IPS DF 6.9 (cell line): ENCODE measurements around the gene EEF2KMT.
A peak's percentile ranks its signal among the peaks of the same experiment; 100 is the strongest.
"Not testable (repeated sequence)": the region's sequence is repeated elsewhere in the genome, so short reads cannot be mapped to it uniquely, and the experiment has no call there.

Experiments used
- DNase-seq: peaks from one replicate; pipeline ENCODE4 v3.0.0-alpha.2; 2013; ENCODE audit warnings: low read depth, low spot score
- H3K27ac ChIP-seq: one replicate; pipeline ENCODE4 v1.5.1; 2013; ENCODE audit warnings: low read length, control low read depth
- H3K27me3 ChIP-seq: 2 replicates; pipeline ENCODE4 v1.6.1; 2013; ENCODE audit warnings: mild to moderate bottlenecking, low read length; ENCODE audit not compliant: control insufficient read depth, insufficient read depth
- H3K36me3 ChIP-seq: 2 replicates; pipeline ENCODE4 v1.6.1; 2013; ENCODE audit warnings: low read length; ENCODE audit not compliant: control insufficient read depth, insufficient read depth
- H3K4me1 ChIP-seq: 2 replicates; pipeline ENCODE4 v1.6.1; 2013; ENCODE audit warnings: low read length; ENCODE audit not compliant: control insufficient read depth, insufficient read depth
- H3K4me3 ChIP-seq: 2 replicates; pipeline ENCODE4 v1.5.1; 2013; ENCODE audit warnings: mild to moderate bottlenecking, low read length
- H3K9me3 ChIP-seq: 2 replicates; pipeline ENCODE4 v1.6.1; 2013; ENCODE audit warnings: low read length, inconsistent platforms; ENCODE audit not compliant: control insufficient read depth, insufficient read depth
- WGBS: extraction: QIAGEN DNeasy Blood & Tissue Kit; methylation state at CpG from one replicate; pipeline ENCODE4 v1.1.7; 2013; ENCODE audit warnings: mixed read lengths, missing lambda C conversion rate; ENCODE audit not compliant: insufficient read length, insufficient coverage; 5-methylcytosine and 5-hydroxymethylcytosine counted together

Gene EEF2KMT

DNA sequence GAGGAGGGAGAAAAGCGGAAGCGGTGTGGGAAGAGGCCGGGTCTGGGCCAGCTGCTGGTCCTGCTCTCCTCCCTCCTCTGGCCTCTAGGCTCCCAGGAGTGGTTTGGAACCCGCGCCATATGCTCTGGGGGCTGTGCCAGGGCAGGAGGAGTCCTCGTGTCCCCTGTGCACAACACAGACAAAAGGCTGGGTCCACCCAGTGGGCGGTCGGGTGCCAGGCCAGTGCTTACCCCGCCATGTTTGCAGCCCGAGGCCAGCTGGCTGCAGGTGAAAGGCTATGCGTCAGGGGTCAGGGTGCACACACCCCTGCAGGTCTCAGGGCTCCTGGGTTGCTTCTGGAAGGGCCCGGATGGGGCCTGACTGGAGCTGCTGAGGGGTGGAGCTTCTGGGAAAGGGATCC, 17.1 kb downstream of the EEF2KMT start:
- not testable (repeated sequence) for H3K4me1 ChIP-seq, H3K27me3 ChIP-seq, H3K27ac ChIP-seq, DNase-seq, H3K4me3 ChIP-seq, H3K9me3 ChIP-seq
- peaks cover 20% of the 10 kb centered on the region for H3K36me3 ChIP-seq
- no CpG with 5 or more reads among the region's 12 CpGs for WGBS

DNA sequence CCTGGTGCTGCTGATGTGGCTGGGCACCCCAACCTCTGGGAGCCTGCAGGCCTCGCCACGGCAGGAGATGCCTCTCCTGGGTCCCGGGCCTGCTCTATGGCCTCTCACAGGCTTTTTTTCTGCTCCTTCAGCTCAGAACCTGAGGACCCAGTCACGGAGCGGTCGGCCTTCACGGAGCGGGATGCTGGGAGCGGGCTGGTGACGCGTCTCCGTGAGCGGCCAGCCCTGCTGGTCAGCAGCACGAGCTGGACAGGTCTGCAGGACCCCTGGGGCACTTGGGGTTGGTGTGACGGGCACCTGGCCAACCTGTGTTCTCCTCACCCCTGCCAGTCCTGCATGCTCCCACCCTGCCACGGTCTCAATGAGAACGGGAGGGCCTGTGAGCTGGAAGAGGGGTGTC, 19.0 kb downstream of the EEF2KMT start:
- WGBS, result no CpG with 5 or more reads among the region's 17 CpGs
- H3K27me3 ChIP-seq, result no peaks in the 10 kb centered on the region
- H3K4me1 ChIP-seq, result no peaks in the 10 kb centered on the region
- no peak overlapping the region for H3K27ac ChIP-seq
- no peak for DNase-seq
- H3K4me3 ChIP-seq, result no peak overlapping the region
- H3K36me3 ChIP-seq, result peaks cover 21% of the 10 kb centered on the region
- no peaks in the 10 kb centered on the region for H3K9me3 ChIP-seq

DNA sequence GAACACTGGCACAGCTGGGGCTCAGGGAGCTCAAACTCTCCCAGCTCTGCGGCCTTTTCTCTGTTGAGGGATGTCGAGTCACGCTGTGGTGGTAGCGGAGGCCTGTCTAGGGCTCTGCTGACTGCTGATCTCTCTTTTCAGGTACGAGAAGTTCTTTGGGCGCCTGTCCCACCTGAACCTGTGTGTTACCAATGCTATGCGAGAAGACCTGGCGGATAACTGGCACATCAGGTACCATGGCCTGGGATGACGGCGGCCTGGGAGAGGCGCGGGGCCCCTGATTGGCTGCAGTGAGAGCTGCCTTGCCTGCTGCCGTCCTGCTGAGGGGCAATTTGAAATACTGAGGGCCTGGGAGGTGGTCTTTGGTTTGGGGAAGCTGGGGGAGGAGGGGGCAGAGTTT, 20.3 kb downstream of the EEF2KMT start:
- DNase-seq, result no peak
- no peaks in the 10 kb centered on the region for H3K4me1 ChIP-seq
- no peak overlapping the region for H3K27ac ChIP-seq
- no peaks in the 10 kb centered on the region for H3K9me3 ChIP-seq
- peaks cover 21% of the 10 kb centered on the region for H3K36me3 ChIP-seq
- no CpG with 5 or more reads among the region's 13 CpGs for WGBS
- no peaks in the 10 kb centered on the region for H3K27me3 ChIP-seq
- no peak overlapping the region for H3K4me3 ChIP-seq

DNA sequence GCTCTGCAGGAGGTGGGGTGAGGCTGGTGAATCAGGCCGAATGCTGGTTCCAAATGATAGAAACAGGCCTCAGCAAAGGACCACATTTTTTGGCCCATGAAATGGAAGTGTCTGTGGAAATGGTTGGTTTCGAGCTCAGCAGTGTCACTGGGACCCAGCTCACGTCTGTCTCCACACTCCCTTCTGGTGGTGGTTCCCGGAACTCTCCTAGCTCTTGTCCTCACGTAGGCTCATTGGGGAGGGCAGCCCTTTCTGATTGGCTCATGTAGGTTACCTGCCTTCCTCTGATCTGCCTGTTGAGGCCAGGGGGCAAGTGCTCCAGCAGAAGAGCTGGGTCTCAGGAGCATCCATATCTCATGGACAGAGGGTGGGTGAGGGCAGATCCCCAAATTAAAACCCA, 22.0 kb downstream of the EEF2KMT start:
- Histone ChIP-seq H3K9me3 (no peaks in the 10 kb centered on the region), H3K4me1 (no peaks in the 10 kb centered on the region), H3K36me3 (peaks cover 21% of the 10 kb centered on the region), H3K4me3 (no peak overlapping the region), H3K27me3 (no peaks in the 10 kb centered on the region), H3K27ac (no peak overlapping the region)
- no CpG with 5 or more reads among the region's 5 CpGs for WGBS
- no peak for DNase-seq

DNA sequence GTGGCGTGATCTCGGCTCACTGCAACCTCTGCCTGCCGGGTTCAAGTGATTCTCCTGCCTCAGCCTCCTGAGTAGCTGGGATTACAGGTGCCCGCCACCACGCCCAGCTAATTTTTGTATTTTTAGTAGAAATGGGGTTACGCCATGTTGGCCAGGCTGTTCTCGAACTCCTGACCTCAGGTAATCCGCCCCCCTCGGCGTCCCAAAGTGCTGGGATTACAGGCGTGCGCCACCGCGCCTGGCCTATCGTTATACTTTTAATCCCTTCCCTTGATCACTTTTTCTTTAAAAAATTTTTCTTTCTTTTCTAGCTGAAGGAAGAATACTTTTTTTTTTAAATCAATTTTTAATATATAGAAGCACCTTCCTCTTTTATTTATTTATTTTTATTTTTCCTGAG, 23.8 kb downstream of the EEF2KMT start:
- H3K4me1 ChIP-seq, H3K9me3 ChIP-seq, H3K27ac ChIP-seq, H3K27me3 ChIP-seq, H3K4me3 ChIP-seq, DNase-seq: not testable (repeated sequence)
- no CpG with 5 or more reads among the region's 15 CpGs for WGBS
- H3K36me3 ChIP-seq, result peaks cover 20% of the 10 kb centered on the region

DNA sequence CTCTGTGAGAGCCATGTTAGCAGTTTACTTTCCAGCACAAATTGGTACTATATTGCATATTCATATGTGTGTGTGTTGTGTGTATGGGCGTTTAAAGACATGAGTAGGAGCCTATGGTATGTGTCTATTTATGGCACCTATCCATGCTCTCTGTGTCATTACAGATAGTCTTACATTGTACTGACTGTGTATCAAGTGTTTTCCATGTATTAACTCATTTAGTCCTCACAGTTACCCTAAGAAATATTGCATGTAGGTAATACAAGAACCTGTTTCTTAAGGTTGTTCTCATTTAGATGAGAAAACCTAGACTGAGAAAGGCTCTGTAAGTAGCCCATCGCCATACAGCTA, 24.3 kb downstream of the EEF2KMT start:
- Histone ChIP-seq H3K9me3 (no peaks in the 10 kb centered on the region), H3K36me3 (peaks cover 16% of the 10 kb centered on the region), H3K4me1 (no peaks in the 10 kb centered on the region; the same call in 1 of the 2 replicates), H3K27me3 (no peaks in the 10 kb centered on the region), H3K27ac (no peak overlapping the region), H3K4me3 (no peak overlapping the region)
- no CpG with 5 or more reads among the region's 2 CpGs for WGBS
- DNase-seq, result no peak

DNA sequence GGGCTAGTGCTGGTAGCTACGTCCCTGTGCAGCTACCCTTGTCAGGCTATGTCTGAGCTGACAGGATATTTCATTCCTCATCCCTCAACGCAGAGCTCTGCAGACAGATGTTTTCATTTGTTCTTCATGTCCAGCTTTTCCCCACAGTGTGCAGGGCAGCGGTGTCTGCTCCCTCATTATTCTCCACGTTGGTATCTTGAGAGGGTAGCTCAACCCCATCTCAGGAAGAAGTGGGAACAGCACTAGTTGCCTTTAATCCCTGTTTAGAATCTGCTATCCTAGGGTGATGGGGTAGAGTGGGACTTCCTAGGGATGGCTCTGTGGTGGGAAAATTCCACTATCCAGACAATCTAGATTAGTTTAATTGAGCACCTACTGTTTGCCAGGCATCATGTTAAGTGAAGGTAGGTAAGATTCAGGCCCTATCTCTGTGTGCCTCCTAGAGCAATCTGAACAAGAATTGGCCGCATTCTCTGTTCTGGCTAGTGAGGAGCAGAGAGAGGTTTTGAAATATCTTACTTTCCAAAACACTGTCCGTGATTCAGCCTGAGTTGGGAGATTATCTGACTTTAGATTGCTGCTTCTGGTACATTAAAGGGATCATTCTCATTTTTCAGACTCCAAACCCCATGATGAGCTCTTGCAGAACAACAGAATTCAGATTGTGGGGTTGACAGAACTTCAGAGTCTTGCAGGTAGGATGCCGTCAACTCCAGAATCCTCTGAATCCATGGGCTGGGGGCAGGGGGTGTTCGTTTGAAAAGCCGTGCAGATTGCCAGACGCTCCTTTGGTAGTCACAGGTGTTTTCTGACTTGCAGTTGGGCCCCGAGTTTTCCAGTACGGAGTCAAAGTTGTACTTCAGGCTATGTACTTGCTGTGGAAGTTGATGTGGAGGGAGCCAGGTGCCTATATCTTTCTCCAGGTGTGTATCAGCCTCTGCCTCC, 25.0 kb downstream of the EEF2KMT start:
- no peaks in the 10 kb centered on the region; the same call in 1 of the 2 replicates for H3K4me1 ChIP-seq
- H3K27me3 ChIP-seq, result no peaks in the 10 kb centered on the region
- H3K36me3 ChIP-seq, result peaks cover 16% of the 10 kb centered on the region
- DNase-seq, result no peak
- no peaks in the 10 kb centered on the region for H3K9me3 ChIP-seq
- no CpG with 5 or more reads among the region's 12 CpGs for WGBS
- H3K27ac ChIP-seq, result no peak overlapping the region
- peak overlapping the region; percentile 69; the same call in 1 of the 2 replicates for H3K4me3 ChIP-seq

DNA sequence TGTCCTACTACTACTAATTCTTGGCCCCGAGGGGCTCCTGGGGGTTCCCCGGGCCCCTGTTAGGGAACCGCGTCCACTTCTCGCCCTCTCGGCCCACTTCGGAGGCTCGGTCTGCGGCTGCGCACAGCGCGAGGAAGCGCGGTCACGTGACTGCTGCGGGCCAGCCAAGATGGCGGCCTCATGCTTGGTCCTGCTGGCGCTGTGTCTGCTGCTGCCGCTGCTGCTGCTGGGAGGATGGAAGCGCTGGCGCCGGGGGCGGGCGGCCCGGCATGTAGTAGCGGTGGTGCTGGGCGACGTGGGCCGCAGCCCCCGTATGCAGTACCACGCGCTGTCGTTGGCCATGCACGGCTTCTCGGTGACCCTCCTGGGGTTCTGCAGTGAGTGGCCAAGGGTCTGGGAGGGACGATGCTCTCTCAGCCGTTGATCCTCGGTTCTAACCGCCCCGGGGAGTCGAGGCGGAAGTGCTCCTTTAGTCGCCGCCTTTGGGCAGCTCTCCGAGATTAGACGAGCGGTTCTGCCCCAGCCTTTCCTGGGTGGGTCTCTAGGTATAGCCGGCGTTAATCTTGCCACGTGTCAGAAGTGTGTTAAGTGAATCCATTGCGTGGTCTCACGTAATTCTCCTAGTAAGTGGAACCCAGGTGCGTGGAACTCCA, 25.8 kb downstream of the EEF2KMT start, which contains the start of gene ALG1:
TSS of gene ALG1 (plus strand) at position 163 of the 653 bp plus-strand sequence. CDS start at position 170, 7 bp downstream.
- H3K36me3 ChIP-seq, result peaks cover 13% of the 10 kb centered on the region
- no peaks in the 10 kb centered on the region for H3K9me3 ChIP-seq
- H3K4me3 ChIP-seq, result peak within 1 kb of the TSS; percentile 69
- WGBS, result no CpG with 5 or more reads among the region's 53 CpGs
- no peaks in the 10 kb centered on the region for H3K27me3 ChIP-seq
- H3K4me1 ChIP-seq, result no peaks in the 10 kb centered on the region; the same call in 1 of the 2 replicates
- no peak within 1 kb of the TSS for H3K27ac ChIP-seq
- no peak for DNase-seq

DNA sequence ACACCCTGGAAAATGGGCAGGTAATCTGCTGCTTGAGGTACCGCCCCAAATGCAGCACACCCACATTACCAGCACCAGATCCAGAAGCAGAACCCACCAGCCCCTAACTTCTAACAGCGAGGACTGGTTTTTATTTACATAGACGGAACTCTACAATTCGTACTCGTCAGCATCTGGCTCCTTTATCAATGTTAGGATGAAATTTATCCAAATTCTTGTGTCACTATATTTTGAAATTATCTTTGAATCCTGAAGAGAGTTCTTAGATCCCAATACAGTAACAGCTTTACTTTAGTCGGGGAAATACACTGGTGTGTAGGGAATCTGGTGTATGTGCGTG, 26.3 kb downstream of the EEF2KMT start:
- no peak for DNase-seq
- Histone ChIP-seq H3K4me3 (no peak overlapping the region), H3K27me3 (no peaks in the 10 kb centered on the region), H3K27ac (no peak overlapping the region), H3K4me1 (no peaks in the 10 kb centered on the region; the same call in 1 of the 2 replicates), H3K9me3 (no peaks in the 10 kb centered on the region), H3K36me3 (peaks cover 10% of the 10 kb centered on the region)
- WGBS, result no CpG with 5 or more reads among the region's 7 CpGs

DNA sequence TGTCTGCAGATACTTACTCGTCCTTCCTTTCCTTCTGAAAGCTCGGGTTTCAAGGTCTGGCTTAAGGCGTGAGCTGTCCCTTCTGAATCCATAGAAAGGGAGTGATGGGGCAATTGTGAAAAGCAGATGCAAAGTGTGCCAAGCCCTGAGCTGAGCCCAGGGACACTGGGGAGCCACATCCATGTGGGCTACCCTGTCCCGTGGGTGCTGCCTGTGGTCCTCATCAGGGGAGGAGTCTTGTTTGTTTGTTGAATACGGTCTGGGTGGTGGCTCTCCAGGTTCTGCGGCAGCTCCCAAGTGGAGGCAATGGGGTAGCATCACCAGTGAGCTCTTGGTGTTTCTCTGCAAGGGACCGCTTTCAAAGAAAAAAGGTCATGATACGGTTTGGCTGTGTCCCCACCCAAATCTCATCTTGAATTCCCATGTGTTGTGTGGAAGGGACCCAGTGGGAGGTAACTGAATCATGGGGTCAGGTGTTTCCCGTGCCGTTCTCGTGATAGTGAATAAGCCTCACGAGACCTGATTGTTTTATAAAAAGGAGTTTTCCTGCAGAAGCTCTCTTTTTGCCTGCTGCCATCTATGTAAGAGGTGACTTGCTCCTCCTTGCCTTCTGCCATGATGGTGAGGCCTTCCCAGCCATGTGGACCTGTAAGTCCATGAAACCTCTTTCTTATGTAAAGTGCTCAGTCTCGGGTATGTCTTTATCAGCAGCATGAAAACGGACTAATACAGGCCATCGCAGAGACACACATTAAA, 27.0 kb downstream of the EEF2KMT start:
- no peak overlapping the region for H3K27ac ChIP-seq
- no peak for DNase-seq
- H3K4me3 ChIP-seq, result no peak overlapping the region
- no peaks in the 10 kb centered on the region; the same call in 1 of the 2 replicates for H3K4me1 ChIP-seq
- H3K27me3 ChIP-seq, result no peaks in the 10 kb centered on the region
- no peaks in the 10 kb centered on the region for H3K9me3 ChIP-seq
- WGBS, result no CpG with 5 or more reads among the region's 15 CpGs
- H3K36me3 ChIP-seq, result peaks cover 4% of the 10 kb centered on the region; the same call in 1 of the 2 replicates
